ENCODE measurements around the gene LRP1-AS. TPM values are rescaled to one million over a fixed set of nuclear protein-coding genes. Genes with fewer than 3 reads are reported as not detected.
A peak's percentile ranks its signal among the peaks of the same experiment; 100 is the strongest.

Gene LRP1-AS
- total RNA-seq, 4 donors from 2014 or later: not detected

- WGBS, 2 donors: 4 to 7% methylated on average over 8 to 9 of the region's 13 CpGs
- Histone ChIP-seq H3K27me3 (no peaks in the 10 kb centered on the region), H3K9me3 (no peaks in the 10 kb centered on the region), H3K4me1 (peaks cover 32 to 59% (median 32%) of the 10 kb centered on the region in 3 donors), H3K36me3 (peaks cover 7 to 32% (median 8%) of the 10 kb centered on the region in 3 donors), H3K4me3 (peak within 1 kb of the TSS; percentile 66 to 79 (median 68)), H3K27ac (peak within 1 kb of the TSS; percentile 98 to 99 (median 99))
- TF ChIP-seq CTCF (IDR thresholded peaks at IDR 0.05) (peak in 2 of 6 experiments; percentile 22 to 26), POLR2A (IDR thresholded peaks at IDR 0.05) (peak in 3 of 4 donors; percentile 11 to 84 (median 74))
- DNase-seq: peak; percentile 81
- intact Hi-C loops (cut with DNase I): no loop called here
These were observed 36.2 kb downstream of the LRP1-AS start, which contains the start of gene STAT6 for GRCh38 chr12:57111031-57111734. STAT6 (minus strand) TSS chr12:57111362; CDS start chr12:57108278, 3,084 bp downstream.

DNA sequence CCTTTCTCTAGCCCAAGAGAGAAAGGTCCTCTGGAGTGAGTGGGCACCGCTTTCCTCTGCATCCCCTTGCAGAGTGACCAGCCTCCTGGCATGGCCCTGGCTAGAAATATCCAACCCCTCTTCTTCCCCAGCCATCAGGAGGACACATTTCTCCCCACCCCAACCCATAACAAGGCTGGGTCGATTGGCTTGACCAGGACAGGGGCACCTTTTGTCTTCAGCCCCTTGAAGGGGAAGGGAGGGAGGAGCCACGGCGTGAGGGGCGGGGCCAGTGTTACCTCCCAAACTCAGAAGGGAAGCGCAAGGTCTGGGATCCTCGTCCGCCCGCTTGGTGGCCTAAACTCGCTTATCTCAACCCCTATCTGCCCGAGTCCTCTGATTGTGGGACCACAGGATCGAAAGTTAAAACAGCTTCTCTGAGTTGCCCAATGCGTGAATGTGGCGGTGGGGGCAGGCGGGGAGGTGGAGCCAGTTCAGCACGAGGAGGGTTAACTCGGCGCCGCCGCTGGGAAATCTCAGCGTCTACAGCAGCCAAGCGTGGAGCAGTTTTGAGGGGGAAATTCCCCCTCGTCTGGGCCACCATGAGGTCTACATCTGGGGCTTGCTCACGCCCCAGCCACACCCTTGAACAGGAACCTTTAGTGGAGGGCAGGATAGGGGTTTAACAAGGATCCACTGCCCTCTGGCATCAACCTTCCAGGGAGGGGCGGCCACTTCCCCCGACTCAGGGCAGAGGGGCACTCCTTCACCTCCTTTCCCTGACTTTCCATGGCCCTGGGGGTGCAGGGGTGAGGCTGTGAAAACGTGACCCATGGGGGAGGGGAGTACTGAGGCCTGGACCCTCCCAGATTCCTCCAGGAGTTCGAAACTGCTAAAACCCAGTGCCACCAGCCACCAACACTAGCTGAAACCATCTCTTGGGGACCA is 37.1 kb downstream of the LRP1-AS start:
- no peaks in the 10 kb centered on the region for H3K9me3 ChIP-seq
- no peak for DNase-seq
- WGBS, 2 donors: 2 to 8% methylated on average over 11 to 16 of the region's 28 CpGs
- H3K4me3 ChIP-seq: peak overlapping the region; percentile 66 to 79 (median 68)
- intact Hi-C loops (cut with DNase I): no loop called here
- H3K36me3 ChIP-seq: peaks cover 15 to 40% (median 16%) of the 10 kb centered on the region in 3 donors
- peak overlapping the region; percentile 98 to 99 (median 99) for H3K27ac ChIP-seq
- TF ChIP-seq POLR2A (IDR thresholded peaks at IDR 0.05): peak in 1 of 4 donors; percentile 49
- TF ChIP-seq CTCF (IDR thresholded peaks at IDR 0.05): no peak
- H3K4me1 ChIP-seq: peaks cover 32 to 60% (median 32%) of the 10 kb centered on the region in 3 donors
- no peaks in the 10 kb centered on the region for H3K27me3 ChIP-seq

DNA sequence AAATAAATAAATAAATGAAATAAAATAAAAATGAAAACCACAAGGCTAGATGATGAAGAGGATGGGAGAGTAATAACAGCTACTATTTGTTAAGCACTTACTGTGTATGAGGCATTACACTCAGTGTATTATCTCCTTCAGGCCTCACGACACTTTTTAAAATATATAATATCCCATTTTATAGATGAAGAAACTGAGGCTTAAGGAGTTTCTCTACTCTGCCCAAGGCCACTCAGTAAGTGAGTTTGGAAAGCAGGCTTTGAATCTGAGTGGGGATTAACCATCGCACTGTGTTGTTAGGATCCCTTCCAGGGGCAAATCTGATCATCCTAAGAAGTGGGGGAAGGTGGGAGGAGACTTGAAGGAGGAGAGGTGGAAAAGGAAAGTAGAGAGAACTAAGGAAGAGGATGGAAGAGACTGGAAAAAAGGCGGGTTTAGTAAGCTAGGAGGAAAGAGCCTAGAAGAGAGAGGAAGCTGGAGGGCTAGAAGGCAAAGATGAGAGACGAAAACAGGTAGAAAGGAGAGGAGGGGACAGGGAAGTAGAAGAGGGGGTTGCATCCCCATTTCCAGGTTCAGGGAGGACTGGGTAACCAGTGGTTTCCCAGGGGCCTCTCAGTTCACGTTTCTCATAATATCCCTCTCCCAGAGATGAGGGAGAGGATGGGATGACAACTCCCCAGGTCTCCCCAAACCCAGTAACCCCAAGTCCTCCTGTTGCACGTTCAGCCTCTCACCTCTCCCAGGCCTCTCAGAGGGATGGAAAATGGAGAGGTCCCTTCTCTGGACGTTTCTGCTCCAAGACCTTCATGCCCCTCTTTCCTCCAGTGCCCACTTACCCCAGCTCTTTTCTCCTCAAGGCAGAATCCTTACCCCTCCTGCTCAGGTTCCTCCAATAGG is 38.0 kb downstream of the LRP1-AS start:
- intact Hi-C loops (cut with DNase I): no loop called here
- Histone ChIP-seq H3K36me3 (peaks cover 20 to 50% (median 21%) of the 10 kb centered on the region in 3 donors), H3K4me1 (peaks cover 32 to 60% (median 32%) of the 10 kb centered on the region in 3 donors), H3K27ac (peak overlapping the region; percentile 98 to 99 (median 99)), H3K4me3 (peak overlapping the region; percentile 66 to 79 (median 68)), H3K27me3 (no peaks in the 10 kb centered on the region), H3K9me3 (no peaks in the 10 kb centered on the region)
- DNase-seq: no peak
- no peak for TF ChIP-seq POLR2A (IDR thresholded peaks at IDR 0.05)
- no peak for TF ChIP-seq CTCF (IDR thresholded peaks at IDR 0.05)
- WGBS, 2 donors: 33 to 40% methylated on average over 7 of the region's 7 CpGs

- DNase-seq: no peak
- peak overlapping the region in 1 of 4 donors; percentile 25 for H3K27ac ChIP-seq
- H3K9me3 ChIP-seq: no peaks in the 10 kb centered on the region
- no peaks in the 10 kb centered on the region for H3K27me3 ChIP-seq
- peaks cover 30 to 56% (median 31%) of the 10 kb centered on the region in 3 donors for H3K4me1 ChIP-seq
- WGBS, 2 donors: 63 to 78% methylated on average over 6 to 7 of the region's 7 CpGs
- TF ChIP-seq CTCF (IDR thresholded peaks at IDR 0.05) (no peak), POLR2A (IDR thresholded peaks at IDR 0.05) (no peak)
- no peak overlapping the region for H3K4me3 ChIP-seq
- intact Hi-C loops (cut with DNase I): no loop called here
- peaks cover 20 to 67% (median 30%) of the 10 kb centered on the region in 3 donors for H3K36me3 ChIP-seq
These were observed 39.8 kb downstream of the LRP1-AS start for GRCh38 chr12:57107456-57108155.
